Osteoblast (primary cell): Measurements from ENCODE around the gene OPN1LW. TPM values are rescaled to one million over a fixed set of nuclear protein-coding genes. Genes with fewer than 3 reads are reported as not detected.

Experiments used
- DNase-seq: peaks from one replicate; pipeline ENCODE4 v3.0.0; 2011; ENCODE audit warnings: low spot score, mixed read lengths; ENCODE audit not compliant: insufficient read length; ENCODE audit errors: missing footprints
- H2AFZ ChIP-seq: 2 replicates; pipeline ENCODE4 v1.6.0; 2011; ENCODE audit warnings: mild to moderate bottlenecking, low read length
- H3K27ac ChIP-seq: 2 replicates; pipeline ENCODE4 v1.5.1; 2011; ENCODE audit warnings: mild to moderate bottlenecking, low read depth, low read length, moderate library complexity
- H3K27me3 ChIP-seq: 2 replicates; pipeline ENCODE4 v1.6.0; 2012; ENCODE audit warnings: mild to moderate bottlenecking, control low read depth, inconsistent platforms, low read length, moderate library complexity; ENCODE audit not compliant: insufficient read depth
- H3K36me3 ChIP-seq: 2 replicates; pipeline ENCODE4 v1.5.1; 2011; ENCODE audit warnings: mild to moderate bottlenecking, low read length, control low read depth, moderate library complexity; ENCODE audit not compliant: insufficient read depth
- H3K4me1 ChIP-seq: 2 replicates; pipeline ENCODE4 v1.5.1; 2011; ENCODE audit warnings: mild to moderate bottlenecking, low read length, control low read depth, moderate library complexity; ENCODE audit not compliant: insufficient read depth
- H3K4me2 ChIP-seq: 2 replicates; pipeline ENCODE4 v1.6.0; 2011; ENCODE audit warnings: mild to moderate bottlenecking, low read length; ENCODE audit not compliant: insufficient read depth
- H3K4me3 ChIP-seq: fragments of 200-600 bp; sonication (generic); 3 replicates; pipeline ENCODE4 v1.5.1; 2012; ENCODE audit warnings: mild to moderate bottlenecking, low read length, inconsistent platforms; ENCODE audit not compliant: insufficient read depth
- H3K79me2 ChIP-seq: 2 replicates; pipeline ENCODE4 v1.6.0; 2012; ENCODE audit warnings: mild to moderate bottlenecking, low read length, control low read depth, inconsistent platforms; ENCODE audit not compliant: insufficient read depth
- H3K9me3 ChIP-seq: 2 replicates; pipeline ENCODE4 v1.5.1; 2011; ENCODE audit warnings: low read depth, low read length, control low read depth
- H4K20me1 ChIP-seq: 2 replicates; pipeline ENCODE4 v1.6.0; 2012; ENCODE audit warnings: mild to moderate bottlenecking, low read length, control low read depth; ENCODE audit not compliant: insufficient read depth
- total RNA-seq: library from RNA; depleted of rRNA; stranded (reverse); fragments of >200 nt; gene quantifications from 2 replicates; pipeline ENCODE4 v1.2.3, GENCODE V29; 2012
- TF ChIP-seq, protein P1 (sequence below): IDR thresholded peaks from 2 replicates; pipeline ENCODE4 v1.5.1; 2011; ENCODE audit warnings: mild to moderate bottlenecking, low read depth, low read length, moderate library complexity; ENCODE audit errors: extremely low read depth

Gene OPN1LW
- total RNA-seq, 1 donor = not detected

DNA sequence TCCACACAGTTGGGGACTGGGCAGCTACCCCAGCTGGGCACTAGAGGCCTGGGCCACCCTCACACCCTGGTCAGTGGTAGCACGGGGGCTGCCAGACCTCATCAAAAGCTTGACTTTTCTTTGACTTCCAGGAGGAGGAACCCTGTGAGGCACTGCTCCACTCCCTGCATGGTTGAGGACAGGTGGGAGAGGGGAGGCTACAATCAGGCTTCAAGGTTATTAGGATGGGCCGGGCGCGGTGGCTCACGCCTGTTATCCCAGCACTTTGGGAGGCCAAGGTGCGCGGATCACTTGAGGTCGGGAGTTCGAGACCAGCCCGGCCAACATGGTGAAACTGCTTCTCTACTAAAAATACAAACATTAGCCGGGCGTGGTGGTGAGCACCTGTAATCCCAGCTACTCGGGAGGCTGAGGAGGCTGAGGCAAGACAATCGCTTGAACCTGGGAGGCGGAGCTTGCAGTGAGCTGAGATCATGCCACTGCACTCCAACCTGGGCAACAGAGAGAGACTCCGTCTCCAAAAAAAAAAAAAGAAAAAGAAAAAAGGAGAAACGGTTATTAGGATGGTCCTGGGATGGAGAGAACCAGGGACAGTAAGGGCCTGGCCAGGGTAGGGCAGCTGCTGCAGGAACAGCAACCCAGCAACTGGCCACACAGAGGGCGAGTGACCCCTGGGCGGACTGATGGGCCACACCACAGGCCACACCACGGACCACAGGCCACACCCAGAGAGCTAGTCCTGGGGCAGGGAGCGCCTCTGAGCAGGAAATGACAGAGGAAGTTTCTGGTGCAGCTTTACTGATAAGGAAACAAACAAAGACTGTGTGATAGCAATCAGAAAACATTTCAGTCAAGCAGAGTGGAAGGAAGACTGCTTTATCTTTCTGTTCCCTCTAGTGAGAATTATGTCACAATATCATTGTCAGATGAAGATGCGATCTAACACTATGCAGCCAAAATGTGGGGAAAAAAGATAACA is 20.5 kb upstream of the OPN1LW start:
- TF ChIP-seq, protein P1, sequence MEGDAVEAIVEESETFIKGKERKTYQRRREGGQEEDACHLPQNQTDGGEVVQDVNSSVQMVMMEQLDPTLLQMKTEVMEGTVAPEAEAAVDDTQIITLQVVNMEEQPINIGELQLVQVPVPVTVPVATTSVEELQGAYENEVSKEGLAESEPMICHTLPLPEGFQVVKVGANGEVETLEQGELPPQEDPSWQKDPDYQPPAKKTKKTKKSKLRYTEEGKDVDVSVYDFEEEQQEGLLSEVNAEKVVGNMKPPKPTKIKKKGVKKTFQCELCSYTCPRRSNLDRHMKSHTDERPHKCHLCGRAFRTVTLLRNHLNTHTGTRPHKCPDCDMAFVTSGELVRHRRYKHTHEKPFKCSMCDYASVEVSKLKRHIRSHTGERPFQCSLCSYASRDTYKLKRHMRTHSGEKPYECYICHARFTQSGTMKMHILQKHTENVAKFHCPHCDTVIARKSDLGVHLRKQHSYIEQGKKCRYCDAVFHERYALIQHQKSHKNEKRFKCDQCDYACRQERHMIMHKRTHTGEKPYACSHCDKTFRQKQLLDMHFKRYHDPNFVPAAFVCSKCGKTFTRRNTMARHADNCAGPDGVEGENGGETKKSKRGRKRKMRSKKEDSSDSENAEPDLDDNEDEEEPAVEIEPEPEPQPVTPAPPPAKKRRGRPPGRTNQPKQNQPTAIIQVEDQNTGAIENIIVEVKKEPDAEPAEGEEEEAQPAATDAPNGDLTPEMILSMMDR = no peak
- H3K4me1 ChIP-seq = no peaks in the 10 kb centered on the region
- H3K27ac ChIP-seq = no peak overlapping the region
- no peaks in the 10 kb centered on the region for H4K20me1 ChIP-seq
- no peaks in the 10 kb centered on the region for H3K36me3 ChIP-seq
- no peak overlapping the region for H2AFZ ChIP-seq
- peaks cover under 1% of the 10 kb centered on the region for H3K27me3 ChIP-seq
- H3K9me3 ChIP-seq = no peaks in the 10 kb centered on the region
- no peak overlapping the region for H3K4me3 ChIP-seq
- no peaks in the 10 kb centered on the region for H3K79me2 ChIP-seq
- no peak for DNase-seq
- H3K4me2 ChIP-seq = no peak overlapping the region

- no peaks in the 10 kb centered on the region for H4K20me1 ChIP-seq
- TF ChIP-seq, protein P1 = no peak
- H3K4me1 ChIP-seq = no peaks in the 10 kb centered on the region
- no peak overlapping the region for H3K4me3 ChIP-seq
- no peak overlapping the region for H2AFZ ChIP-seq
- no peak overlapping the region for H3K4me2 ChIP-seq
- no peak overlapping the region for H3K27ac ChIP-seq
- no peaks in the 10 kb centered on the region for H3K27me3 ChIP-seq
- H3K9me3 ChIP-seq = no peaks in the 10 kb centered on the region
- H3K36me3 ChIP-seq = no peaks in the 10 kb centered on the region
- H3K79me2 ChIP-seq = no peaks in the 10 kb centered on the region
- DNase-seq = no peak
Observed at GRCh38 chrX:154125391-154126040, 18.5 kb upstream of the OPN1LW start.

DNA sequence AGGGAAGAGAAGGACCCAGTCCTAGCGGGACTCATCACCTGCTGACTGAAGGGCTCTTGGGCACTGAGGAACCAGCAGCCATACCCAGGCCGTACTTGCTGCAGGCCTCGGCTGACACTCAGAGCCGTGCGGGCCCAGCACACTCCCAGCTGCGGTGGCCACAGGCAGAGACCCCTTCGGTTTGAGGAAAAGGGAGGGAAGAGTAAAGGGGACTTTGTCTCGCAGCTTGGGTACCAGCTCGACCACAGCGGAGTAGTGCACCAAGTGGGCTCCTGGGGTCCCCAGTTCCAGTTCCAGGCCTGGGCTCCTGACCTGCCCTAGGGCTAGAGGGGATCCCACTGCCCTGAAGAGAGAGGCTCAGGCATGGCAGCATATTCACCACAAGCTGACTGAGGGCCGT is 17.9 kb upstream of the OPN1LW start:
- Histone ChIP-seq H3K27ac (no peak overlapping the region), H3K9me3 (no peaks in the 10 kb centered on the region), H3K4me3 (no peak overlapping the region), H3K4me1 (no peaks in the 10 kb centered on the region), H3K36me3 (no peaks in the 10 kb centered on the region), H3K27me3 (no peaks in the 10 kb centered on the region), H3K79me2 (no peaks in the 10 kb centered on the region), H2AFZ (no peak overlapping the region), H3K4me2 (no peak overlapping the region), H4K20me1 (no peaks in the 10 kb centered on the region)
- TF ChIP-seq, protein P1 = no peak
- DNase-seq = no peak

- TF ChIP-seq, protein P1 = no peak
- Histone ChIP-seq H3K9me3 (no peaks in the 10 kb centered on the region), H3K4me1 (no peaks in the 10 kb centered on the region), H4K20me1 (peaks cover 2% of the 10 kb centered on the region), H3K27ac (no peak overlapping the region), H3K27me3 (peaks cover 14% of the 10 kb centered on the region), H3K4me2 (no peak overlapping the region), H2AFZ (no peak overlapping the region), H3K36me3 (no peaks in the 10 kb centered on the region), H3K79me2 (no peaks in the 10 kb centered on the region), H3K4me3 (no peak overlapping the region)
- no peak for DNase-seq
Observed at GRCh38 chrX:154131955-154132354, 12.1 kb upstream of the OPN1LW start.
